B cell (primary cell): ENCODE measurements around the gene CCDC91. TPM values are rescaled to one million over a fixed set of nuclear protein-coding genes. Genes with fewer than 3 reads are reported as not detected.

Source experiments
- ATAC-seq: fragments of 200-7000 bp; cut with Tn5 transposase; one replicate; pipeline ENCODE4 v1.10.0; 2021; ENCODE audit warnings: low read depth, mild to moderate bottlenecking, moderate number of reproducible peaks, moderate library complexity
- CTCF ChIA-PET: fragments of 350-600 bp; sonication (Branson Sonifier 250); formaldehyde crosslinking; loops from one replicate; lab custom pipeline; 2021; ENCODE audit warnings: antibody characterized with exemption, inconsistent platforms; lab: Charles Lee
- POLR2A ChIA-PET: fragments of 350-600 bp; sonication (Branson Sonifier 250); formaldehyde crosslinking; loops from one replicate; lab custom pipeline; 2021; ENCODE audit warnings: antibody characterized with exemption; lab: Charles Lee
- DNase-seq: peaks from one replicate; pipeline ENCODE4 v3.0.0; 2013
- H2AFZ ChIP-seq: 2 replicates; pipeline ENCODE4 v1.6.1; 2012; ENCODE audit warnings: mild to moderate bottlenecking, low read depth, low read length; ENCODE audit not compliant: insufficient read depth, poor library complexity, severe bottlenecking
- H3K27ac ChIP-seq, 2 donors: 1 replicate in 1 of 2; 2 replicates in 1 of 2; pipeline ENCODE4 v1.5.1; 2012 to 2013; ENCODE audit warnings: low read length in 2 of 2, mild to moderate bottlenecking in 2 of 2, moderate library complexity in 1 of 2
- H3K27me3 ChIP-seq, 4 experiments: fragments of 200-600 bp in 1 of 4; sonication (generic) in 1 of 4; replicated peaks in 1 of 4; 1 replicate in 2 of 4; 2 replicates in 2 of 4; pipeline versions ENCODE4 v1.6.1 to v1.7.0; 2013 to 2016; ENCODE audit warnings: low read length in 3 of 4, mild to moderate bottlenecking in 2 of 4, mixed read lengths in 1 of 4, moderate library complexity in 1 of 4; ENCODE audit not compliant: insufficient read depth in 4 of 4, control insufficient read depth in 3 of 4; ENCODE audit errors: control extremely low read depth in 1 of 4
- H3K36me3 ChIP-seq, 2 experiments: replicated peaks in 1 of 2; 1 replicate in 1 of 2; 2 replicates in 1 of 2; pipeline versions ENCODE4 v1.6.1 to v1.7.1; 2013; ENCODE audit warnings: low read length in 1 of 2; ENCODE audit not compliant: insufficient read depth in 2 of 2, control insufficient read depth in 1 of 2; ENCODE audit errors: control extremely low read depth in 1 of 2, extremely low read depth in 1 of 2
- H3K4me1 ChIP-seq, 2 donors: fragments of 200-600 bp in 1 of 2; sonication (generic) in 1 of 2; 1 replicate in 1 of 2; 2 replicates in 1 of 2; pipeline versions ENCODE4 v1.5.1 to v1.6.1; 2013 to 2017; ENCODE audit warnings: low read length in 2 of 2; ENCODE audit not compliant: control insufficient read depth in 2 of 2, insufficient read depth in 2 of 2
- H3K4me2 ChIP-seq: replicated peaks from 2 replicates; pipeline ENCODE3; 2012; ENCODE audit warnings: mild to moderate bottlenecking, low read depth, low read length; ENCODE audit not compliant: poor library complexity, severe bottlenecking
- H3K4me3 ChIP-seq, 5 experiments: fragments of 200-600 bp in 1 of 5; sonication (generic) in 1 of 5; 1 replicate in 3 of 5; 2 replicates in 2 of 5; pipeline versions ENCODE4 v1.5.1 to v1.7.0; 2011 to 2016; ENCODE audit warnings: low read length in 4 of 5, mild to moderate bottlenecking in 4 of 5, low read depth in 2 of 5, control low read depth in 1 of 5, moderate library complexity in 1 of 5; ENCODE audit not compliant: insufficient read depth in 1 of 5; ENCODE audit errors: control extremely low read depth in 1 of 5, extremely low read depth in 1 of 5
- H3K79me2 ChIP-seq: fragments of 200-600 bp; sonication (generic); one replicate; pipeline ENCODE4 v1.6.0; 2016; ENCODE audit warnings: low read length; ENCODE audit not compliant: control insufficient read depth, insufficient read depth
- H3K9ac ChIP-seq: fragments of 200-600 bp; sonication (generic); 2 replicates; pipeline ENCODE4 v1.6.1; 2017; ENCODE audit warnings: mild to moderate bottlenecking, low read length, moderate library complexity
- H3K9me3 ChIP-seq, 3 donors: one replicate each; pipeline versions ENCODE4 v1.6.1 to v1.7.1; 2013; ENCODE audit warnings: low read length in 2 of 3; ENCODE audit not compliant: control insufficient read depth in 2 of 3, insufficient read depth in 1 of 3; ENCODE audit errors: control extremely low read depth in 1 of 3
- H4K20me1 ChIP-seq: 2 replicates; pipeline ENCODE4 v1.6.0; 2012; ENCODE audit warnings: mild to moderate bottlenecking, low read length; ENCODE audit not compliant: insufficient read depth, control insufficient read depth, poor library complexity, severe bottlenecking
- H3K27ac Mint-ChIP-seq: one replicate; pipeline ENCODE4 v1.8.0; 2021; ENCODE audit warnings: mixed read lengths
- H3K27me3 Mint-ChIP-seq: one replicate; pipeline ENCODE4 v1.8.0; 2021; ENCODE audit warnings: mixed read lengths
- H3K4me1 Mint-ChIP-seq: one replicate; pipeline ENCODE4 v1.8.0; 2021; ENCODE audit warnings: mixed read lengths
- H3K4me3 Mint-ChIP-seq: one replicate; pipeline ENCODE4 v1.8.0; 2021; ENCODE audit warnings: mixed read lengths
- H3K9me3 Mint-ChIP-seq: one replicate; pipeline ENCODE4 v1.8.0; 2022; ENCODE audit warnings: mixed read lengths; ENCODE audit not compliant: insufficient read depth
- EZH2 ChIP-seq: IDR thresholded peaks from 2 replicates; pipeline ENCODE4 v1.6.1; 2012; ENCODE audit warnings: borderline replicate concordance, low read depth, mild to moderate bottlenecking, moderate library complexity, low read length; ENCODE audit not compliant: insufficient read depth, poor library complexity, severe bottlenecking
- WGBS: methylation state at CpG from one replicate; pipeline ENCODE4 v1.1.5; 2013; ENCODE audit warnings: missing lambda C conversion rate; ENCODE audit not compliant: insufficient coverage; 5-methylcytosine and 5-hydroxymethylcytosine counted together
- intact Hi-C: fragments of 100-400 bp; cut with micrococcal nuclease; formaldehyde crosslinking; loops from one replicate; pipeline ENCODE4 v1.10.0; 2022
- polyA plus RNA-seq: library from polyadenylated mRNA; depleted of rRNA; stranded (reverse); fragments of >200 nt; gene quantifications from 2 replicates; pipeline ENCODE4 v1.2.3, GENCODE V29; 2012
- total RNA-seq, 2 donors: library from RNA; stranded (reverse); fragments of 120-200 nt in 1 of 2; gene quantifications; 1 replicate in 1 of 2; 2 replicates in 1 of 2; pipeline versions ENCODE4 v1.2.3 to v1.2.4, GENCODE V29; 2013 to 2022
- TF ChIP-seq, protein P1 (sequence below): fragments of 200-600 bp; IDR thresholded peaks from one replicate; pipeline ENCODE4 v1.8.0; 2022; ENCODE audit warnings: antibody characterized with exemption, mild to moderate bottlenecking

Gene CCDC91
- total and polyA plus RNA-seq, 2 donors (not counting 1 experiment from before 2014, with no cell fraction given) = 10.9 to 64.8 TPM

DNA sequence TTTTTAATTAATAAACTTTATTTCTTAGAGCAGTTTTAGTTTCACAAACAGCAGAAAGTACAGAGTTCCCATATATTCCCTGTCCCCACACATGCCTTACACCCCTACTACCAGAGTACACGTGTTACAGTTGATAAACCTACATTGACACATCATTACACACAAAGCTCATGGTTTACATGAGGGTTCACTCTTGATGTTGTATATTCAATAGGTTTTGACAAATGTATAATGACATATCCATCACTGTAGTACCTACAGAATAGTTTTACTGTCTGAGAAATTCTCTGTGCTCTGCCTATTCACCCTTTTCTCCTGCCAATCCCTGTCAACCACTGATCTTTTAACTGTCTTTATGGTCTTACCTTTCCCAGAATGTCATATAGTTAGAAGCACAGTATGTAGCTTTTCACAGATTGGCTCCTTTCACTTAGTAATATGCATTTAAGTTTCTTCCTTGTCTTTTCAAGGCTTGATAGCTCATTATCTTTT lies 15.1 kb upstream of the CCDC91 start:
- Histone ChIP-seq H4K20me1 (no peaks in the 10 kb centered on the region), H3K9me3 (no peaks in the 10 kb centered on the region), H3K36me3 (no peaks in the 10 kb centered on the region), H2AFZ (no peak overlapping the region), H3K4me3 (no peak overlapping the region), H3K79me2 (no peaks in the 10 kb centered on the region), H3K27me3 (no peaks in the 10 kb centered on the region), H3K4me1 (no peaks in the 10 kb centered on the region), H3K4me2 (no peak overlapping the region), H3K9ac (no peak overlapping the region), H3K27ac (no peak overlapping the region)
- WGBS = no CpG with 5 or more reads among the region's 1 CpG
- ChIA-PET POLR2A (no interaction called here), CTCF (no interaction called here)
- Mint-ChIP-seq H3K9me3 (peaks cover 2% of the 10 kb centered on the region), H3K27me3 (no peaks in the 10 kb centered on the region), H3K27ac (no peak overlapping the region), H3K4me3 (no peak overlapping the region), H3K4me1 (no peaks in the 10 kb centered on the region)
- ATAC-seq (no peak), DNase-seq (no peak)
- intact Hi-C loops = no loop called here
- TF ChIP-seq, protein P1, sequence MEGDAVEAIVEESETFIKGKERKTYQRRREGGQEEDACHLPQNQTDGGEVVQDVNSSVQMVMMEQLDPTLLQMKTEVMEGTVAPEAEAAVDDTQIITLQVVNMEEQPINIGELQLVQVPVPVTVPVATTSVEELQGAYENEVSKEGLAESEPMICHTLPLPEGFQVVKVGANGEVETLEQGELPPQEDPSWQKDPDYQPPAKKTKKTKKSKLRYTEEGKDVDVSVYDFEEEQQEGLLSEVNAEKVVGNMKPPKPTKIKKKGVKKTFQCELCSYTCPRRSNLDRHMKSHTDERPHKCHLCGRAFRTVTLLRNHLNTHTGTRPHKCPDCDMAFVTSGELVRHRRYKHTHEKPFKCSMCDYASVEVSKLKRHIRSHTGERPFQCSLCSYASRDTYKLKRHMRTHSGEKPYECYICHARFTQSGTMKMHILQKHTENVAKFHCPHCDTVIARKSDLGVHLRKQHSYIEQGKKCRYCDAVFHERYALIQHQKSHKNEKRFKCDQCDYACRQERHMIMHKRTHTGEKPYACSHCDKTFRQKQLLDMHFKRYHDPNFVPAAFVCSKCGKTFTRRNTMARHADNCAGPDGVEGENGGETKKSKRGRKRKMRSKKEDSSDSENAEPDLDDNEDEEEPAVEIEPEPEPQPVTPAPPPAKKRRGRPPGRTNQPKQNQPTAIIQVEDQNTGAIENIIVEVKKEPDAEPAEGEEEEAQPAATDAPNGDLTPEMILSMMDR = no peak
- TF ChIP-seq EZH2 = no peak

DNA sequence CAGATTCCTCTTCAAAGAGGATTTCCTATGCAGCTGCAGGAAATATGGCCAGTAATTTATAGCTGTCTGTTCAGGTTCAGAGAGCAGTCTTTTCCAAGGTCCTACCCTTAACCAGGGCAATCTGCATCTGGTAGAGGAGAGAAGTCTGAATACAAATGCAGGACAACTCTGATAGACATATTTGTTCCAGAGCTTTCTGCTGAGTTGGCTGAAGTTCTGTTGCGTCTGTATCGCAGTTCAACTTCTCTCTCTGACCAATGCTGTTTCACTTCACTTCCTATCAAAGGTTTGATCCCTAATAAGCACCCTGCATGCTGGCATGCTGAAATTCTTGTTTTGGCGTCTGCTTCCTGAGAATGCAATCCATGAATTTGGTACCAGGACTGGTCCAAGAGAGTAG lies 14.0 kb upstream of the CCDC91 start:
- Histone ChIP-seq H3K27ac (no peak overlapping the region), H3K27me3 (peaks cover 0 to 3% (median 0%) of the 10 kb centered on the region in 4 experiments), H4K20me1 (no peaks in the 10 kb centered on the region), H3K9me3 (no peaks in the 10 kb centered on the region), H3K4me2 (no peak overlapping the region), H3K79me2 (no peaks in the 10 kb centered on the region), H3K4me3 (no peak overlapping the region), H3K9ac (no peak overlapping the region), H3K4me1 (no peaks in the 10 kb centered on the region), H3K36me3 (no peaks in the 10 kb centered on the region), H2AFZ (no peak overlapping the region)
- TF ChIP-seq EZH2 = no peak
- 53% methylated on average over 3 of the region's 3 CpGs for WGBS
- Mint-ChIP-seq H3K27me3 (no peaks in the 10 kb centered on the region), H3K4me1 (no peaks in the 10 kb centered on the region), H3K9me3 (peaks cover 2% of the 10 kb centered on the region), H3K27ac (no peak overlapping the region), H3K4me3 (no peak overlapping the region)
- DNase-seq (no peak), ATAC-seq (no peak)
- POLR2A ChIA-PET = no interaction called here
- intact Hi-C loops = no loop called here
- CTCF ChIA-PET = no interaction called here
